K562 (cell line): ENCODE measurements around the gene SPATA13. TPM values are rescaled to one million over a fixed set of nuclear protein-coding genes. Genes with fewer than 3 reads are reported as not detected.

Source experiments
- ATAC-seq: fragments of 200-7000 bp; cut with Tn5 transposase; 3 replicates; pipeline ENCODE4 v1.9.1; 2020; ENCODE audit warnings: moderate library complexity
- BruUV-seq: library from RNA; stranded (reverse); fragments of 400-500 nt; replicated peaks from 2 replicates; lab custom pipeline; 2021; lab: Mats Ljungman, UMichigan
- CTCF ChIA-PET: fragments of 300-600 bp; formaldehyde crosslinking; extraction: SDS; loops from one replicate; lab custom pipeline; 2021; ENCODE audit warnings: low intra/inter-chr PET ratio; lab: Yijun Ruan, JAX
- POLR2A ChIA-PET: fragments of 300-600, 350-650 bp; sonication (Branson Sonifier 250); formaldehyde crosslinking; extraction: SDS; loops from one replicate; lab custom pipeline; 2021; ENCODE audit warnings: antibody characterized with exemption, inconsistent platforms; lab: Yijun Ruan, JAX
- DNase-seq, 4 experiments: peaks; one replicate each; pipeline versions ENCODE4 v3.0.0 to v3.0.0-alpha.2; 2011 to 2018; ENCODE audit warnings: low spot score in 3 of 4, mixed read lengths in 3 of 4; ENCODE audit errors: extremely low read depth in 1 of 4
- FAIRE-seq: peaks from 2 replicates; lab custom pipeline; 2011; peaks lifted over from hg19 to GRCh38; lab: Jason Lieb, UNC
- H2AFZ ChIP-seq: 2 replicates; pipeline ENCODE4 v1.6.0; 2011; ENCODE audit warnings: low read depth, low read length, control low read depth, inconsistent platforms
- H3K27ac ChIP-seq: fragments of 200-600 bp; 3 replicates; pipeline ENCODE4 v1.8.0; 2011; ENCODE audit warnings: low read depth, mild to moderate bottlenecking, control low read depth, inconsistent platforms, low read length, moderate library complexity, mixed read lengths; ENCODE audit errors: extremely low read depth
- H3K27me3 ChIP-seq, 2 experiments: fragments of 300-600 bp in 1 of 2; 2 replicates in 1 of 2; 3 replicates in 1 of 2; pipeline versions ENCODE4 v1.6.0 to v1.8.0; 2011; ENCODE audit warnings: inconsistent platforms in 2 of 2, low read length in 2 of 2, mild to moderate bottlenecking in 1 of 2, mixed read lengths in 1 of 2, moderate library complexity in 1 of 2; ENCODE audit not compliant: control insufficient read depth in 2 of 2, insufficient read depth in 2 of 2
- H3K36me3 ChIP-seq: fragments of 300-600 bp; 3 replicates; pipeline ENCODE4 v1.8.0; 2011; ENCODE audit warnings: mild to moderate bottlenecking, low read length, inconsistent platforms; ENCODE audit not compliant: control insufficient read depth, insufficient read depth
- H3K4me1 ChIP-seq, 2 experiments: fragments of 200-600 bp in 1 of 2; replicated peaks in 1 of 2; 2 replicates in 1 of 2; 3 replicates in 1 of 2; pipeline versions ENCODE4 v1.5.1 to v1.8.0; 2011; ENCODE audit warnings: inconsistent platforms in 2 of 2, low read length in 2 of 2, mild to moderate bottlenecking in 1 of 2, mixed read lengths in 1 of 2, moderate library complexity in 1 of 2; ENCODE audit not compliant: control insufficient read depth in 2 of 2, insufficient read depth in 2 of 2
- H3K4me2 ChIP-seq: 2 replicates; pipeline ENCODE4 v1.6.1; 2011; ENCODE audit warnings: low read length, control low read depth, inconsistent platforms, mixed read lengths; ENCODE audit not compliant: insufficient read depth
- H3K4me3 ChIP-seq: fragments of 200-600 bp; sonication (generic), shearing (Covaris generic); 2 replicates; pipeline ENCODE4 v1.5.1; 2016; ENCODE audit warnings: control low read depth, inconsistent platforms
- H3K79me2 ChIP-seq: fragments of 200-600 bp; 3 replicates; pipeline ENCODE4 v1.8.0; 2011; ENCODE audit warnings: low read length, inconsistent platforms; ENCODE audit not compliant: control insufficient read depth, insufficient read depth
- H3K9ac ChIP-seq, 2 experiments: 2 replicates each; pipeline versions ENCODE4 v1.6.0 to v1.6.1; 2011; ENCODE audit warnings: low read depth in 2 of 2, low read length in 2 of 2, control low read depth in 1 of 2, inconsistent platforms in 1 of 2, mild to moderate bottlenecking in 1 of 2, mixed read lengths in 1 of 2; ENCODE audit not compliant: insufficient read depth in 1 of 2
- H3K9me1 ChIP-seq: one replicate; pipeline ENCODE4 v1.6.0; 2011; ENCODE audit warnings: inconsistent platforms, mild to moderate bottlenecking, low read length, moderate library complexity; ENCODE audit not compliant: control insufficient read depth, insufficient read depth
- H3K9me3 ChIP-seq: replicated peaks from 2 replicates; pipeline ENCODE4 v1.5.1; 2011; ENCODE audit warnings: low read depth, low read length, inconsistent platforms; ENCODE audit not compliant: control insufficient read depth, insufficient read depth
- H4K20me1 ChIP-seq: replicated peaks from 2 replicates; pipeline ENCODE4 v1.6.1; 2011; ENCODE audit warnings: low read length, inconsistent platforms, mixed read lengths; ENCODE audit not compliant: control insufficient read depth, insufficient read depth
- HMBOX1 ChIP-seq: sonication (generic); IDR thresholded peaks from 2 replicates; pipeline ENCODE4 v1.6.1; 2016
- MAZ ChIP-seq, 2 experiments: fragments of 450-650 bp in 1 of 2; sonication (generic) in 1 of 2; formaldehyde crosslinking; IDR thresholded peaks in 1 of 2; conservative IDR thresholded peaks in 1 of 2; 2 replicates each; pipeline versions ENCODE4 v1.4.0 to v1.5.0; 2020; ENCODE audit warnings: mild to moderate bottlenecking in 1 of 2, missing genetic modification reagents in 1 of 2
- WGBS: fragments of 100-300 bp; shearing (Covaris generic); methylation state at CpG from one replicate; pipeline ENCODE4 v1.1.6; 2016; ENCODE audit warnings: low coverage, mixed read lengths; ENCODE audit not compliant: insufficient coverage; ENCODE audit errors: missing lambda C conversion rate; 5-methylcytosine and 5-hydroxymethylcytosine counted together
- in situ Hi-C: fragments of 300-500 bp; cut with MboI; formaldehyde crosslinking; loops from 4 replicates; pipeline ENCODE4 v1.15.0; 2018; ENCODE audit warnings: inconsistent platforms, mixed read lengths
- intact Hi-C: fragments of 100-400 bp; cut with micrococcal nuclease; formaldehyde crosslinking; loops from 2 replicates; pipeline ENCODE4 v1.14.2; 2022
- polyA plus RNA-seq, 8 experiments: library from polyadenylated mRNA; depleted of rRNA in 4 of 8; stranded (reverse) in 5 of 8; unstranded in 3 of 8; fragments of >200 nt; fragmentation: Nextera tagmentation in 2 of 8; fragmentation: Illumina TruSeq in 1 of 8; extraction: Ambion mirVana in 2 of 8; extraction: Trizol in 1 of 8; gene quantifications; 2 replicates each; pipeline versions ENCODE4 v1.2.1 to v1.2.3, GENCODE V29; 2011 to 2014; ENCODE audit warnings: inconsistent platforms in 1 of 8, missing spikeins in 1 of 8
- total RNA-seq, 7 experiments: library from RNA; depleted of rRNA in 6 of 7; stranded (reverse); fragments of >200 nt in 6 of 7; fragmentation: Illumina TruSeq in 2 of 7; extraction: Trizol in 2 of 7; gene quantifications; 2 replicates each; pipeline versions ENCODE4 v1.2.1 to v1.2.3, GENCODE V29; 2011 to 2021; ENCODE audit warnings: low replicate concordance in 1 of 7

Gene SPATA13
- total and polyA plus RNA-seq, 9 of the 15 experiments (the other 6 are each of a cell fraction or from before 2014, with no cell fraction given) = 0.08 to 0.99 (median 0.21) TPM; not detected in 2

- intact Hi-C loops = no loop called here
- H3K9ac ChIP-seq = no peak overlapping the region
- 2% methylated on average over 5 of the region's 6 CpGs for WGBS
- H3K9me1 ChIP-seq = no peaks in the 10 kb centered on the region
- POLR2A ChIA-PET = no interaction called here
- H3K79me2 ChIP-seq = no peaks in the 10 kb centered on the region
- no peaks in the 10 kb centered on the region for H3K36me3 ChIP-seq
- ATAC-seq = no peak
- H3K4me2 ChIP-seq = no peak overlapping the region
- H3K27me3 ChIP-seq = peaks cover 0 to 18% of the 10 kb centered on the region in 2 experiments; a peak in 2 of 5 replicates
- H3K9me3 ChIP-seq = no peaks in the 10 kb centered on the region
- no peak overlapping the region for H3K27ac ChIP-seq
- no TSS peak for BruUV-seq
- in situ Hi-C loops = no loop called here
- TF ChIP-seq MAZ (CRISPR knock-in tag; conservative IDR thresholded peaks at IDR 0.05 in 1 of 2, IDR thresholded peaks at IDR 0.05 in 1 of 2) (no peak), HMBOX1 (no peak)
- TF ChIP-seq, all 486 proteins: peak for 0
- Histone ChIP-seq H4K20me1 (no peaks in the 10 kb centered on the region), H2AFZ (no peak overlapping the region), H3K4me3 (no peak overlapping the region), H3K4me1 (no peaks in the 10 kb centered on the region)
- DNase-seq (no peak), FAIRE-seq (no peak)
- CTCF ChIA-PET = no interaction called here
These were observed 11.9 kb upstream of the SPATA13 start for GRCh38 chr13:24148414-24149235.
